SW 1271 (cell line): Measurements from ENCODE around the gene CRABP1.

ENCODE experiments used
- DNase-seq, 2 experiments: peaks; one replicate each; lab custom pipeline; 2025; lab: John Stamatoyannopoulos, UW

CRABP1 gene

GRCh38 chr15:78340231-78341056 lies at the start of gene CRABP1:
Gene CRABP1, plus strand, starts transcription at chr15:78340353. Its CDS starts 76 bp downstream, at chr15:78340429.
- DNase-seq: no peak

- no peak for DNase-seq
These were observed 49.1 kb upstream of the CRABP1 start for GRCh38 chr15:78291052-78291451.

GRCh38 chr15:78291698-78292097 lies 48.5 kb upstream of the CRABP1 start:
- no peak for DNase-seq

GRCh38 chr15:78292219-78292618 lies 47.9 kb upstream of the CRABP1 start:
- no peak for DNase-seq

GRCh38 chr15:78299101-78299930 lies 40.8 kb upstream of the CRABP1 start, which contains the start of gene SKIC8:
Gene SKIC8, minus strand, starts transcription at chr15:78299609. Its CDS starts 3,923 bp downstream, at chr15:78295686.
- peak; percentile 86 to 97 for DNase-seq

- no peak for DNase-seq
These were observed 38.8 kb upstream of the CRABP1 start for GRCh38 chr15:78301326-78301725.

- DNase-seq: no peak
These were observed 38.3 kb upstream of the CRABP1 start for GRCh38 chr15:78301828-78302227.

- DNase-seq: no peak
These were observed 37.4 kb upstream of the CRABP1 start for GRCh38 chr15:78302579-78303312.

- DNase-seq: no peak
These were observed 35.7 kb upstream of the CRABP1 start for GRCh38 chr15:78304216-78305066.

- no peak for DNase-seq
These were observed 33.9 kb upstream of the CRABP1 start for GRCh38 chr15:78306176-78306774.

- no peak for DNase-seq
These were observed 32.2 kb upstream of the CRABP1 start for GRCh38 chr15:78307976-78308375.

GRCh38 chr15:78308422-78309032 lies 31.6 kb upstream of the CRABP1 start:
- DNase-seq: peak; percentile 33 to 35

GRCh38 chr15:78311292-78311691 lies 28.9 kb upstream of the CRABP1 start:
- no peak for DNase-seq

- DNase-seq: no peak
These were observed 27.6 kb upstream of the CRABP1 start for GRCh38 chr15:78312536-78312935.

GRCh38 chr15:78312957-78313356 lies 27.2 kb upstream of the CRABP1 start:
- DNase-seq: no peak

- no peak for DNase-seq
These were observed 26.8 kb upstream of the CRABP1 start for GRCh38 chr15:78313383-78313782.

GRCh38 chr15:78314181-78314581 lies 26.0 kb upstream of the CRABP1 start:
- DNase-seq: no peak

GRCh38 chr15:78315686-78316282 lies 24.4 kb upstream of the CRABP1 start:
- no peak for DNase-seq

GRCh38 chr15:78316283-78317083 lies 23.7 kb upstream of the CRABP1 start:
- DNase-seq: no peak
